Spleen (tissue), 11 donors: ENCODE data around the gene EVI2B. TPM values are rescaled to one million over a fixed set of nuclear protein-coding genes. Genes with fewer than 3 reads are reported as not detected.
"Not testable (repeated sequence)": the region's sequence is repeated elsewhere in the genome, so short reads cannot be mapped to it uniquely, and the experiment has no call there.

Source experiments
- DNase-seq: peaks from one replicate; pipeline ENCODE4 v3.0.0-alpha.2; 2020
- H3K27ac ChIP-seq, 8 donors: fragments of 200-600 bp; sonication (generic) in 7 of 8; 1 replicate in 4 of 8; 2 replicates in 4 of 8; pipeline versions ENCODE4 v1.5.0 to v1.8.0; 2016 to 2021; ENCODE audit warnings: inconsistent platforms in 4 of 8, mild to moderate bottlenecking in 4 of 8, moderate library complexity in 1 of 8
- H3K27me3 ChIP-seq, 7 donors: fragments of 200-600 bp; sonication (generic) in 6 of 7; replicated peaks in 1 of 7; 1 replicate in 4 of 7; 2 replicates in 3 of 7; pipeline versions ENCODE4 v1.5.0 to v1.8.0; 2016 to 2021; ENCODE audit warnings: inconsistent platforms in 3 of 7, mild to moderate bottlenecking in 1 of 7
- H3K36me3 ChIP-seq, 6 donors: fragments of 200-600 bp; sonication (generic) in 5 of 6; 1 replicate in 4 of 6; 2 replicates in 2 of 6; pipeline versions ENCODE4 v1.5.0 to v1.8.0; 2016 to 2021; ENCODE audit warnings: inconsistent platforms in 2 of 6
- H3K4me1 ChIP-seq, 6 donors: fragments of 200-600 bp; sonication (generic) in 5 of 6; 1 replicate in 3 of 6; 2 replicates in 3 of 6; pipeline versions ENCODE4 v1.5.0 to v1.8.0; 2016 to 2021; ENCODE audit warnings: inconsistent platforms in 3 of 6
- H3K4me3 ChIP-seq, 8 donors: fragments of 200-600 bp; sonication (generic) in 7 of 8; 1 replicate in 4 of 8; 2 replicates in 4 of 8; pipeline versions ENCODE4 v1.5.0 to v1.8.0; 2016 to 2021; ENCODE audit warnings: inconsistent platforms in 4 of 8, mild to moderate bottlenecking in 4 of 8, moderate library complexity in 2 of 8
- H3K9me3 ChIP-seq, 8 donors: fragments of 200-600 bp; sonication (generic) in 7 of 8; 1 replicate in 4 of 8; 2 replicates in 4 of 8; pipeline versions ENCODE4 v1.5.0 to v1.8.0; 2016 to 2021; ENCODE audit warnings: inconsistent platforms in 4 of 8
- CTCF ChIP-seq, 11 experiments: fragments of 200-600 bp in 7 of 11; fragments of 450-650 bp in 4 of 11; sonication (generic) in 4 of 11; IDR thresholded peaks in 8 of 11; conservative IDR thresholded peaks in 3 of 11; 1 replicate in 7 of 11; 2 replicates in 4 of 11; pipeline versions ENCODE4 v1.4.0 to v1.8.0; 2016 to 2021; ENCODE audit warnings: antibody characterized with exemption in 11 of 11, inconsistent platforms in 4 of 11, mild to moderate bottlenecking in 1 of 11
- POLR2A ChIP-seq, 3 donors: fragments of 450-650 bp; IDR thresholded peaks; one replicate each; pipeline ENCODE4 v1.5.1; 2017; ENCODE audit warnings: antibody characterized with exemption in 3 of 3, mild to moderate bottlenecking in 1 of 3
- POLR2AphosphoS5 ChIP-seq, 3 donors: sonication (generic); formaldehyde crosslinking; IDR thresholded peaks; one replicate each; pipeline ENCODE4 v1.5.1; 2017; ENCODE audit warnings: antibody characterized with exemption in 3 of 3
- whole genome bisulfite sequencing, 5 donors: extraction: QIAGEN DNeasy Blood & Tissue Kit in 3 of 5; methylation state at CpG; one replicate each; pipeline versions ENCODE4 v1.1.5 to v1.1.7; 2013 to 2018; 5-methylcytosine and 5-hydroxymethylcytosine counted together
- intact Hi-C: fragments of 100-400 bp; cut with DNase I; formaldehyde crosslinking; loops from one replicate; pipeline ENCODE4 v1.15.0; 2023; ENCODE audit warnings: low total_unique reads
- polyA plus RNA-seq, 3 donors: library from polyadenylated mRNA; stranded (reverse); fragments of 200-250 nt; gene quantifications; one replicate each; pipeline ENCODE4 v1.2.1, GENCODE V29; 2013
- total RNA-seq, 7 donors: library from RNA; depleted of rRNA in 3 of 7; stranded (reverse); fragments of >200 nt in 3 of 7; fragmentation: NEBNext Ultra II Directional in 4 of 7; extraction: Animal tissue kit (Norgen Biotek cat#: 25700) in 4 of 7; gene quantifications; one replicate each; pipeline versions ENCODE4 v1.1.0 to v1.2.1, GENCODE V29; 2016 to 2021
- donor health status: healthy with polysubstance abuse.
- donor health status: DM: no; HTN: no; CAD: no; lungs with moderate emphysema.
- donor health status: DM: no; HTN: no; CAD: no.
- donor health status: Bipolar disorder and iron deficiency.
- donor health status: healthy.
- donor health status: DM: no; HTN: no; CAD: no.
- donor health status: DM: yes; HTN: yes; CAD: no.

Gene EVI2B
- total and polyA plus RNA-seq, 10 donors = 109 to 220 (median 138) TPM

- Histone ChIP-seq H3K27me3 (no peaks in the 10 kb centered on the region), H3K27ac (no peak overlapping the region), H3K9me3 (no peaks in the 10 kb centered on the region), H3K36me3 (peaks cover 0 to 98% (median 47%) of the 10 kb centered on the region in 6 donors), H3K4me1 (no peaks in the 10 kb centered on the region), H3K4me3 (no peak overlapping the region)
- WGBS, 5 donors = 77 to 94% (median 83%) methylated on average over 1 of the region's 1 CpG
- intact Hi-C loops = loop anchor here (10.0 kb wide), 1 partner anchor 91 kb away; no protein-coding TSS in a partner anchor
- no peak for DNase-seq
- no peak for TF ChIP-seq CTCF (IDR thresholded peaks at IDR 0.05 in 8 of 11, conservative IDR thresholded peaks at IDR 0.05 in 3 of 11)
- TF ChIP-seq POLR2A (IDR thresholded peaks at IDR 0.05) = no peak
- TF ChIP-seq POLR2AphosphoS5 (IDR thresholded peaks at IDR 0.05) = no peak
Observed at GRCh38 chr17:31355935-31356334, 42.1 kb upstream of the EVI2B start.

- no peak for TF ChIP-seq POLR2AphosphoS5 (IDR thresholded peaks at IDR 0.05)
- no peak for TF ChIP-seq POLR2A (IDR thresholded peaks at IDR 0.05)
- no peak for TF ChIP-seq CTCF (IDR thresholded peaks at IDR 0.05 in 8 of 11, conservative IDR thresholded peaks at IDR 0.05 in 3 of 11)
- intact Hi-C loops = no loop called here
- peaks cover 0 to 66% (median 39%) of the 10 kb centered on the region in 6 donors for H3K36me3 ChIP-seq
Observed at GRCh38 chr17:31349454-31349853, 35.6 kb upstream of the EVI2B start.

GRCh38 chr17:31345191-31345747, 31.4 kb upstream of the EVI2B start:
- H3K4me3 ChIP-seq, DNase-seq, H3K27me3 ChIP-seq, H3K9me3 ChIP-seq, H3K27ac ChIP-seq, intact Hi-C loops, H3K4me1 ChIP-seq: not testable (repeated sequence)
- WGBS, 5 donors = 93 to 95% (median 94%) methylated on average over 15 to 21 of the region's 34 CpGs
- peaks cover 0 to 65% (median 26%) of the 10 kb centered on the region in 6 donors for H3K36me3 ChIP-seq

More at GRCh38 chr17:31349454-31349853, 35.6 kb upstream of the EVI2B start:
- Histone ChIP-seq H3K27me3 (no peaks in the 10 kb centered on the region), H3K27ac (no peak overlapping the region), H3K9me3 (no peaks in the 10 kb centered on the region), H3K4me1 (no peaks in the 10 kb centered on the region), H3K4me3 (no peak overlapping the region)
- no peak for DNase-seq

GRCh38 chr17:31339906-31340661, 26.2 kb upstream of the EVI2B start:
- Histone ChIP-seq H3K4me1 (no peaks in the 10 kb centered on the region), H3K9me3 (no peaks in the 10 kb centered on the region), H3K27me3 (no peaks in the 10 kb centered on the region), H3K36me3 (peaks cover 0 to 93% (median 32%) of the 10 kb centered on the region in 6 donors), H3K27ac (no peak overlapping the region), H3K4me3 (no peak overlapping the region)
- 87 to 94% (median 93%) methylated on average over 6 of the region's 6 CpGs for WGBS, 5 donors
- DNase-seq = no peak
- TF ChIP-seq CTCF (IDR thresholded peaks at IDR 0.05 in 8 of 11, conservative IDR thresholded peaks at IDR 0.05 in 3 of 11) = no peak
- no peak for TF ChIP-seq POLR2A (IDR thresholded peaks at IDR 0.05)
- TF ChIP-seq POLR2AphosphoS5 (IDR thresholded peaks at IDR 0.05) = no peak
- intact Hi-C loops = no loop called here
